ENCODE results near the gene SVBP.

DNA sequence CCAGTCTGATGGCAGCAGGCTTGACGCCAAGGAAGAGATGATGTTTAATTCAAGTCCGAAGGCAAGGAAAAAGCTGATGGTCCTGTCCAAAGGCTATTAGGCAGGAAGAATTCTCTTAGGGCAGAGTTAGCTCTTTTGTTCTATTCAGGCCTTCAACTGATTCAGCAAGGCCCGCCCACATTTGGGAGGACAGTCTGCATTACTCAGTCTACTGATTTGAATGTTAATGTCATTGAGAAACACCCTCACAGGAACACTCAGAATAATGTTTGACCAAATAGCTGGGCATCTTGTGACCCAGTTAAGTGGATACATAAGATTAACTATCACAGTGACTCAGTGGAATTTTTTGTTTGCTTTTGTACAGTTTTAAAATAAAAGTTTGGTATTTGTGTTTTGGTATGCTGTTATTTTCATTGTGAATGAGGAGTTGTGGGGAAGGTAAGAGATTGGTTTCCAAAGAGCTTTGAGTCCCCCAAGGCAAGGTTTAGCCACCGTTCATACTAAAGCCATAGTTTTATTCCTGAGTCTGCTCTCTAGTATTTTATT is 27.5 kb upstream of the SVBP start:
- TF ChIP-seq CTCF (IDR thresholded peaks at IDR 0.05; ENCODE audit: low read length) (no peak), EZH2 (optimal IDR thresholded peaks at IDR 0.05; ENCODE audit: low read depth, low read length) (no peak)

Data from MM.1S (cell line).